Fibroblast of villous mesenchyme (primary cell): ENCODE measurements around the gene RERE. TPM values are rescaled to one million over a fixed set of nuclear protein-coding genes. Genes with fewer than 3 reads are reported as not detected.

Experiments used
- DNase-seq: peaks from one replicate; pipeline ENCODE4 v3.0.0-alpha.2; 2010; ENCODE audit warnings: low read depth
- H3K4me3 ChIP-seq: 2 replicates; pipeline ENCODE4 v1.5.1; 2011; ENCODE audit warnings: low read depth, mild to moderate bottlenecking, low read length
- CTCF ChIP-seq: IDR thresholded peaks from 2 replicates; pipeline ENCODE4 v1.5.1; 2012; ENCODE audit warnings: low read depth, mild to moderate bottlenecking, low read length; ENCODE audit not compliant: insufficient read depth
- total RNA-seq: library from RNA; depleted of rRNA; stranded (reverse); fragments of >200 nt; gene quantifications from 2 replicates; pipeline ENCODE4 v1.2.3, GENCODE V29; 2012

RERE gene
- total RNA-seq, 1 donor: 51.4 TPM

DNA sequence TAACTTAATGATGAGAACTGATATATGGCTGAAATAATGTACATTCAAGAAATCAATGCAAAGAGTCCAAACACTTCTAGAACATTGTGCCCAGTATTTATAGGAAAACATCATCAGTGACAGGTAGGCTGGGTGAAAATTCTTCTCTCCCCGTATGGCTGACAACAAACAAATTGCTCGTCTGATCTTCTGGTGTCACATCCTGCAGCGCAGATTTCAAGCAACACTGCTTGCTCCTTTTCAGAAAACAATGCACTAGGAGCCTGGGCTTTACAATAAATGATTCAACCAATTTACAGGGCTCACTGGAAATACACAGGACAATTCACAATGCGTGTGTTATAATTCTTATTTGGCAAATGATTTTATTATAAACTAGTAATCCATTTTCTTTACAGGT, 185.3 kb downstream of the RERE start:
- no peak for TF ChIP-seq CTCF
- no peak for DNase-seq
- no peak overlapping the region for H3K4me3 ChIP-seq

GRCh38 chr1:8631163-8631562, 186.3 kb downstream of the RERE start:
- H3K4me3 ChIP-seq: no peak overlapping the region
- DNase-seq: no peak
- no peak for TF ChIP-seq CTCF

DNA sequence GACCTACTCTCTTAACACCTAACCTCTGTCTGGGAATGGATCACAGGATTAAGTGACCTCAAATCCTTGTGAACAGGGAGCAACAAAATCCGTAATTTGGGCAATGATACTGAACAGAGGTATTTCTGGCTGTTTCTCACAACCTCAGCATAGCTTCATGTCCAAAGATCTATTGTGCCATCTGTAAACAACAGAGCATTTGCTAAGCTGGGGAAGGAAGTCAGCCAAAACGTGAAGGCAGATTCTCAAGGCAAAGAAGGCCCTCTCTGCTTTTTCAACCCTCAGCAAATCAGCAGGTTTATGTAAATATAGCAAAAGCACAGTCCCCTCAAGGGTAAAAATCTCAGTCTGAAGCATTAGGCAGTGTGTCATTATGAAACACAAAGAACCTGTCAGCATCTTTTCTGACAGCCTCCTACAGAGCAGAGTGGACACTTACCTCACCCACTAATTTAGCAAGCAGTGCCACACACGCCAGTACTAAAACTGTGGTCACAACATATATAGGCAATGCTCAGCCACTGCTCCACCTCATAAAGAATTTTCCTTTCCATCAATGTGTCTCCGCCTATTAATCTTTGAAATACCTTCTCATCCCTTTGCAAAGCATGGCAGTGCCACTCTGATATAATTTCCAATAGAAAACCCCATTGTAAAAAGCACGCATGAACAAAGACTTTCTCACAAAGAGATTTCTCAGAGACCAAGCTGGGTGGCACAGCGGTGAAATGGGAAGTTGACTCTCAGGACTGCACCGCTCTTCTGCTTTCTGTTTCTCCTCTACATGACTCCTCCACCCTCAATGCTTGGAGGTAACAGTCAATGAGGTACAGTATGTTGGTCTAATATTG, 188.0 kb downstream of the RERE start:
- H3K4me3 ChIP-seq: no peak overlapping the region
- DNase-seq: peak; percentile 97
- no peak for TF ChIP-seq CTCF

DNA sequence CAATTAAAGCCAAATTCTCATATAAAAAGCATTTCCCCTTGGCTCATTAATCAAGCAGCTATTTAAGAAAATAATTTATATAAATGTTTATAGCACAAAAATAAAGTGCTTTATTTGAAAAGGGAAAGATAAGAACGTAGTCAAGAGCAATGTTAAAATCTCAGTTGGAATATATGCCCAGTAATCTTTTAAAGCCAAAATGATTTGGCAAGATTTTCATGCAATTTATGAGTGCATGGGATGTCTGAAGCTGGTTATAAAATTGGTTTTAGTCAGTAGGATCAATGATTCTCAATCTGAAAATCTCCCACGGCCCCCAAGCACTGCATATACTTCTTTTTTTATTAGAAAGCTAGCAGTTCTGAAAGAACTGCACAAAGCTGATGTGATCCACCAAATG, 188.8 kb downstream of the RERE start:
- no peak overlapping the region for H3K4me3 ChIP-seq
- TF ChIP-seq CTCF: no peak
- no peak for DNase-seq

DNA sequence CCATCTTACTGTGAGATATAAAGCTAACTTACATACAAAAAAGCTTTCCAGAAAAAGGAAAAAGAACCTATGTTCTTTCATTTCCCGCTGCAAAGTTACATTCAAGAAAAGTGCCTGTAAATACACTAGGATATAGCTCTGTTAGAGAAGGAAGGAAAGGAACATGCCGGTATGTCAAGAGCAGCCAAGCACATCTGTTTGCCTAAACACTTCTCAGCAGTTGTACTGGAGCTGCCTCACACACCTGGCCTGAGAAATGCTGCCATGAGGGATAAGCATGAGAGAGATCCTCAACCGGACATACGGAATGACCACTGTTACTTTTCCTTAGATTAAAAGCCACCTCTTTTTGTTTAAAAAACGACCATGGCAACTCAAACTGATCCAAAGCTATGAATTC, 189.7 kb downstream of the RERE start:
- no peak overlapping the region for H3K4me3 ChIP-seq
- DNase-seq: no peak
- TF ChIP-seq CTCF: no peak

GRCh38 chr1:8625981-8626898, 191.2 kb downstream of the RERE start:
- no peak overlapping the region for H3K4me3 ChIP-seq
- no peak for TF ChIP-seq CTCF
- DNase-seq: peak; percentile 99
